Stomach (tissue), 9 donors: ENCODE results near the gene STRN. TPM values are rescaled to one million over a fixed set of nuclear protein-coding genes. Genes with fewer than 3 reads are reported as not detected.
"Not testable (repeated sequence)": the region's sequence is repeated elsewhere in the genome, so short reads cannot be mapped to it uniquely, and the experiment has no call there.

Experiments used
- DNase-seq, 2 donors: peaks; one replicate each; pipeline versions ENCODE4 v3.0.0 to v3.0.0-alpha.2; 2013 to 2019
- H3K27ac ChIP-seq, 5 donors: fragments of 200-600 bp in 4 of 5; sonication (generic) in 4 of 5; one replicate each; pipeline ENCODE4 v1.5.1; 2013 to 2019; ENCODE audit warnings: mild to moderate bottlenecking in 1 of 5, moderate library complexity in 1 of 5
- H3K27me3 ChIP-seq, 3 donors: fragments of 200-600 bp; sonication (generic); one replicate each; pipeline ENCODE4 v1.5.1; 2017 to 2019; ENCODE audit warnings: mixed run types in 1 of 3
- H3K36me3 ChIP-seq, 4 donors: fragments of 200-600 bp; sonication (generic); 1 replicate in 3 of 4; 2 replicates in 1 of 4; pipeline ENCODE4 v1.5.1; 2016 to 2019
- H3K4me1 ChIP-seq, 4 donors: fragments of 200-600 bp; sonication (generic); one replicate each; pipeline ENCODE4 v1.5.1; 2016 to 2019
- H3K4me3 ChIP-seq, 4 donors: fragments of 200-600 bp; sonication (generic) in 3 of 4; one replicate each; pipeline ENCODE4 v1.5.1; 2016 to 2019; ENCODE audit warnings: mild to moderate bottlenecking in 1 of 4
- H3K9me3 ChIP-seq, 4 donors: fragments of 200-600 bp; sonication (generic); one replicate each; pipeline ENCODE4 v1.5.1; 2016 to 2019
- CTCF ChIP-seq, 7 experiments: fragments of 450-650 bp in 4 of 7; fragments of 200-600 bp in 3 of 7; sonication (generic) in 3 of 7; IDR thresholded peaks; one replicate each; pipeline ENCODE4 v1.5.1; 2016 to 2019; ENCODE audit warnings: antibody characterized with exemption in 7 of 7, control low read depth in 2 of 7, mild to moderate bottlenecking in 1 of 7
- EP300 ChIP-seq: sonication (generic); formaldehyde crosslinking; IDR thresholded peaks from one replicate; pipeline ENCODE4 v1.6.1; 2017; ENCODE audit warnings: antibody characterized with exemption
- POLR2A ChIP-seq, 4 donors: fragments of 450-650 bp; IDR thresholded peaks; one replicate each; pipeline ENCODE4 v1.6.1; 2016; ENCODE audit warnings: antibody characterized with exemption in 4 of 4, control low read depth in 2 of 4, mild to moderate bottlenecking in 1 of 4, moderate library complexity in 1 of 4
- POLR2AphosphoS5 ChIP-seq, 3 donors: sonication (generic); formaldehyde crosslinking; IDR thresholded peaks; one replicate each; pipeline ENCODE4 v1.6.1; 2016; ENCODE audit warnings: antibody characterized with exemption in 3 of 3
- WGBS, 5 donors: extraction: QIAGEN DNeasy Blood & Tissue Kit in 3 of 5; methylation state at CpG; one replicate each; pipeline versions ENCODE4 v1.1.5 to v1.1.7; 2013 to 2018; 5-methylcytosine and 5-hydroxymethylcytosine counted together
- intact Hi-C: fragments of 100-400 bp; cut with DNase I; formaldehyde crosslinking; loops from one replicate; pipeline ENCODE4 v1.15.1; 2023; ENCODE audit warnings: low total_unique reads
- polyA plus RNA-seq, 3 donors: library from polyadenylated mRNA; stranded (reverse); fragments of 200-250 nt; gene quantifications; one replicate each; pipeline ENCODE4 v1.2.3, GENCODE V29; 2013
- total RNA-seq, 5 donors: library from RNA; depleted of rRNA; stranded (reverse); fragments of >200 nt; gene quantifications; one replicate each; pipeline versions ENCODE4 v1.1.0 to v1.2.3, GENCODE V29; 2014 to 2016
- donor health status: healthy with polysubstance abuse.
- donor health status: Bipolar disorder and iron deficiency.
- donor health status: healthy.

Gene STRN
- total and polyA plus RNA-seq, 8 donors = 3.5 to 34.9 (median 10.7) TPM

- intact Hi-C loops = loop anchor here (10.0 kb wide), 1 partner anchor 230 kb away; no protein-coding TSS in a partner anchor
- no peaks in the 10 kb centered on the region for H3K4me1 ChIP-seq
- no peaks in the 10 kb centered on the region for H3K27me3 ChIP-seq
- H3K27ac ChIP-seq = no peak overlapping the region
- TF ChIP-seq CTCF (IDR thresholded peaks at IDR 0.05) = peak in 4 of 7 experiments; percentile 40 to 51 (median 42)
- no peak for TF ChIP-seq EP300
- peak in 1 of 2 donors; percentile 37 for DNase-seq
- no peaks in the 10 kb centered on the region for H3K9me3 ChIP-seq
- peaks cover 9 to 100% (median 93%) of the 10 kb centered on the region in 4 donors for H3K36me3 ChIP-seq
- 34 to 66% (median 41%) methylated on average over 8 of the region's 8 CpGs for WGBS, 5 donors
- no peak overlapping the region for H3K4me3 ChIP-seq
Measured at GRCh38 chr2:37005118-37005868, 39.0 kb upstream of the STRN start.

DNA sequence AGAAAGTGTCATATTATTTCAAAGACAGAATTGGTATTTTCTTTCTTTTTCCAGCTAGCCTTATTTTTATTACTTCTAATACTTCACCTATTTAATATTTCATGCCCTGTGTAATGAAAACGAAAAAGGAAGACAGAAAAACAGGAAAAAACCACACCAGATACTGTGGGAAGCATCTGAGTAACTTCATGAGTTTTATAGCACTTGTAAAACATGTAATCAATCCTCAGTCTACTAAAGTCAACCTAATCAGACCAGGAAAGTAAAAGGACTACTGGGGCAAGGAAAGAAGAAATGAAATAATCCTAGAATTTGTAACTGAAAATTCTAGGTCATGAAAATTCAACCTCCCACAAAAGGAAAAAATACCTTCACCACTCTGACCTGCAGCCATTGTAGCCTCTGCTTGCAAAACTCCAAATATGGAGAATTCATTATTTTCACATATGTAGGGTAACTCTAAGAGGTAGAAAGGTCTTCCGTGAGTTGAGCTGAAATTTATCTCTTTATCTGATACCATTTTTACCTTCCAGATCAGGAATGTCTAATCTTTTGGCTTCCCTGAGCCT lies 34.7 kb upstream of the STRN start:
- H3K9me3 ChIP-seq = no peaks in the 10 kb centered on the region
- peaks cover 14 to 97% (median 94%) of the 10 kb centered on the region in 4 donors for H3K36me3 ChIP-seq
- WGBS, 5 donors = 74 to 85% (median 83%) methylated on average over 2 of the region's 2 CpGs
- intact Hi-C loops = loop anchor here (10.0 kb wide), 1 partner anchor 226 kb away; no protein-coding TSS in a partner anchor
- H3K4me3 ChIP-seq = no peak overlapping the region
- H3K27ac ChIP-seq = no peak overlapping the region
- DNase-seq = no peak
- no peaks in the 10 kb centered on the region for H3K27me3 ChIP-seq
- no peaks in the 10 kb centered on the region for H3K4me1 ChIP-seq
- no peak for TF ChIP-seq POLR2A (IDR thresholded peaks at IDR 0.05)

GRCh38 chr2:37000318-37000717 lies 34.0 kb upstream of the STRN start:
- peak in 1 of 2 donors; percentile 28 for DNase-seq
- Histone ChIP-seq H3K4me1 (no peaks in the 10 kb centered on the region), H3K36me3 (peaks cover 14 to 93% (median 92%) of the 10 kb centered on the region in 4 donors), H3K27me3 (no peaks in the 10 kb centered on the region), H3K9me3 (no peaks in the 10 kb centered on the region), H3K27ac (peak overlapping the region in 2 of 5 donors; percentile 25 to 48), H3K4me3 (no peak overlapping the region)
- TF ChIP-seq CTCF (IDR thresholded peaks at IDR 0.05) = no peak
- TF ChIP-seq POLR2AphosphoS5 (IDR thresholded peaks at IDR 0.05) = peak in 1 of 3 donors; percentile 11
- TF ChIP-seq POLR2A (IDR thresholded peaks at IDR 0.05) = no peak
- intact Hi-C loops = loop anchor here (10.0 kb wide), 1 partner anchor 226 kb away; no protein-coding TSS in a partner anchor
- WGBS, 5 donors = 61 to 70% (median 64%) methylated on average over 6 of the region's 6 CpGs

DNA sequence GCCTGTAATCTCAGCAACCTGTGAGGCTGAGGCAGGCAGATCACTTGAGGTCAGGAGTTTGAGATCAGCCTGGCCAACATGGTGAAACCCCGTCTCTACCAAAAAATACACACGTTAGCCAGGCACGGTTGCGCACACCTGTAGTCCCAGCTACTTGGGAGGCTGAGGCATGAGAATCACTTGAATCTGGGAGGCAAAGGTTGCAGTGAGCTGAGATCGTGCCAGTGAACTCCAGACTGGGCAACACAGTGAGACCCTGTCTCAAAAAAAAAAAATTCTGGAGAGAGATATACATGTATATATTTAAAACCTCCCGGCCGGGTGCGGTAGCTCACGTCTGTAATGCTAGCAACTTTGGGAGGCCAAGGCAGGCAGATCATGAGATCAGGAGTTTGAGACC lies 33.1 kb upstream of the STRN start:
- H3K27me3 ChIP-seq, H3K4me1 ChIP-seq, intact Hi-C loops, H3K4me3 ChIP-seq, DNase-seq, H3K9me3 ChIP-seq: not testable (repeated sequence)
- WGBS, 5 donors = 95 to 98% (median 98%) methylated on average over 9 of the region's 9 CpGs
- peaks cover 14 to 87% (median 85%) of the 10 kb centered on the region in 4 donors for H3K36me3 ChIP-seq
- H3K27ac ChIP-seq = peak overlapping the region in 2 of 5 donors; percentile 25 to 48

DNA sequence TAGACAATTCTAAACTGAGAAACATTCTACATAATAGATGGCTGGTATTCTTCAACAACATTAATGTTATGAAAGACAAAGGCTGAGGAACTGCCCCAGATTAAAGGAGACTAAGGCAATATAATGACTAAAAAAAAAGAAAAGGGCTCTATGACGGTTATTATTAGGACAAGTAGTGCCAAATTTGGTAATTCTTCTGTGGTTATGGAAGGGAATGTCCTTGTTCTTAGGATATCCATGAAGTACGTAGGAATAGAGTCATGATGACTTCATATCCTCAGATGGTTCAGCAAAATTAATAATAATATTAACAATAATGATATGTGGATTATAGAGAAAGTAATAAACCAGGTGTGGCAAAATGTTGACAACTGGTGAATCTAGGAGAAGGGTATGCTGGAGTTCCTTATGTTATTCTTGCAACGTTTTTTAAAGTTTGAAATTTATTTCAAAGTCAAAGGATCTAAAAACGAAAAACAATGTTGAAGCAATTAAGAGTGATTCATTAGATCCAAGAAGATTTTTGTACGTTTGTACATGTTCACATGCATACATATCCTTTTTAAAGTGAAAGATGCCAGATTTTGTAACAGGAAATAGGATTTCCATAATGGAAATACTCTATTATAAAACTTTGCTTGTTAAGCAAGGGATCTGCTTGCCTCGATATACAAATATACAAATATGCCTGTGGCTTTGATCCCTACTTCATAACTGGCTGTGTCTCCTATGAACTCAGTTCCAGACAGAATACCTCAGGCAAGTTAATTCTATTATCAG lies 27.7 kb upstream of the STRN start:
- 84 to 88% (median 86%) methylated on average over 6 of the region's 6 CpGs for WGBS, 5 donors
- no peak for DNase-seq
- peaks cover under 1 to 63% (median 58%) of the 10 kb centered on the region in 4 donors for H3K36me3 ChIP-seq
- no peak for TF ChIP-seq POLR2A (IDR thresholded peaks at IDR 0.05)
- no peaks in the 10 kb centered on the region for H3K27me3 ChIP-seq
- H3K27ac ChIP-seq = no peak overlapping the region
- H3K4me3 ChIP-seq = no peak overlapping the region
- intact Hi-C loops = no loop called here
- no peaks in the 10 kb centered on the region for H3K9me3 ChIP-seq
- H3K4me1 ChIP-seq = no peaks in the 10 kb centered on the region
